OCI-LY7 (cell line): ENCODE measurements around the gene ADAMTS4. TPM values are rescaled to one million over a fixed set of nuclear protein-coding genes. Genes with fewer than 3 reads are reported as not detected.

Source experiments
- BruUV-seq: library from RNA; stranded (reverse); fragments of 400-500 nt; replicated peaks from 2 replicates; lab custom pipeline; 2021; lab: Mats Ljungman, UMichigan
- CTCF ChIA-PET: fragments of 300-600 bp; sonication (Branson Sonifier 250); formaldehyde crosslinking; loops from one replicate; lab custom pipeline; 2022; ENCODE audit warnings: antibody characterized with exemption; ENCODE audit not compliant: unreplicated experiment; lab: Charles Lee
- POLR2A ChIA-PET: fragments of 300-600 bp; sonication (Branson Sonifier 250); formaldehyde crosslinking; loops from one replicate; lab custom pipeline; 2022; ENCODE audit warnings: antibody characterized with exemption; lab: Charles Lee
- DNase-seq: peaks from one replicate; pipeline ENCODE4 v3.0.0-alpha.2; 2015; ENCODE audit warnings: low spot score
- H2AFZ ChIP-seq: fragments of 200-600 bp; sonication (generic), shearing (Covaris generic); 2 replicates; pipeline ENCODE4 v1.6.1; 2014; ENCODE audit warnings: mild to moderate bottlenecking, antibody characterized with exemption, low read length, moderate library complexity
- H3K27ac ChIP-seq: fragments of 200-600 bp; sonication (generic); 2 replicates; pipeline ENCODE4 v1.5.1; 2014; ENCODE audit warnings: mixed run types, low read depth, mild to moderate bottlenecking, moderate library complexity, low read length, inconsistent platforms; ENCODE audit not compliant: poor library complexity, severe bottlenecking
- H3K36me3 ChIP-seq: fragments of 200-600 bp; sonication (generic); 2 replicates; pipeline ENCODE4 v1.6.1; 2014; ENCODE audit warnings: mild to moderate bottlenecking, antibody characterized with exemption, low read length, moderate library complexity, mixed read lengths; ENCODE audit not compliant: insufficient read depth
- H3K4me1 ChIP-seq: fragments of 200-600 bp; sonication (generic); 2 replicates; pipeline ENCODE4 v1.5.1; 2014; ENCODE audit warnings: mild to moderate bottlenecking, low read length; ENCODE audit not compliant: insufficient read depth, poor library complexity, severe bottlenecking
- H3K4me2 ChIP-seq: fragments of 200-600 bp; sonication (generic); 2 replicates; pipeline ENCODE4 v1.6.1; 2014; ENCODE audit warnings: mild to moderate bottlenecking, low read length
- H3K4me3 ChIP-seq: fragments of 200-600 bp; sonication (generic); 2 replicates; pipeline ENCODE4 v1.5.1; 2014; ENCODE audit warnings: mild to moderate bottlenecking, low read depth, low read length; ENCODE audit not compliant: poor library complexity, severe bottlenecking
- H3K79me2 ChIP-seq: fragments of 200-600 bp; sonication (generic); 2 replicates; pipeline ENCODE4 v1.6.1; 2016; ENCODE audit warnings: low read depth, mild to moderate bottlenecking, low read length, moderate library complexity, mixed read lengths; ENCODE audit not compliant: insufficient read depth
- H3K9me2 ChIP-seq: fragments of 200-600 bp; sonication (generic); 2 replicates; pipeline ENCODE4 v1.6.1; 2016; ENCODE audit warnings: mild to moderate bottlenecking, low read length, mixed read lengths; ENCODE audit not compliant: insufficient read depth
- H3K9me3 ChIP-seq: fragments of 200-600 bp; sonication (generic); 2 replicates; pipeline ENCODE4 v1.6.1; 2014; ENCODE audit warnings: mild to moderate bottlenecking, mixed run types, low read length, mixed read lengths
- H4K20me1 ChIP-seq: fragments of 200-600 bp; sonication (generic); 2 replicates; pipeline ENCODE4 v1.6.1; 2014; ENCODE audit warnings: mild to moderate bottlenecking, antibody characterized with exemption, low read length, moderate library complexity, mixed read lengths; ENCODE audit not compliant: insufficient read depth
- EZH2phosphoT487 ChIP-seq: fragments of 200-600 bp; sonication (generic); IDR thresholded peaks from 2 replicates; pipeline ENCODE4 v1.6.1; 2018; ENCODE audit warnings: low read depth, borderline replicate concordance, mild to moderate bottlenecking, mixed run types, antibody characterized with exemption, low read length, moderate library complexity, mixed read lengths
- intact Hi-C: fragments of 100-400 bp; cut with micrococcal nuclease; formaldehyde crosslinking; loops from one replicate; pipeline ENCODE4 v1.10.0; 2022; ENCODE audit not compliant: unreplicated experiment
- total RNA-seq, 2 experiments: library from RNA; depleted of rRNA in 1 of 2; stranded (reverse); fragments of >200 nt in 1 of 2; shearing (Covaris generic) in 1 of 2; gene quantifications; 2 replicates each; pipeline ENCODE4 v1.2.3, GENCODE V29; 2014 to 2022
- TF ChIP-seq, protein P1 (sequence below): fragments of 200-600 bp; sonication (generic); conservative IDR thresholded peaks from 2 replicates; pipeline ENCODE4 v1.5.1; 2014; ENCODE audit warnings: mild to moderate bottlenecking, antibody characterized with exemption, low read length, moderate library complexity, mixed read lengths

Gene ADAMTS4
- total RNA-seq, 2 experiments from 2014 or later: 0.03 to 0.15 TPM

DNA sequence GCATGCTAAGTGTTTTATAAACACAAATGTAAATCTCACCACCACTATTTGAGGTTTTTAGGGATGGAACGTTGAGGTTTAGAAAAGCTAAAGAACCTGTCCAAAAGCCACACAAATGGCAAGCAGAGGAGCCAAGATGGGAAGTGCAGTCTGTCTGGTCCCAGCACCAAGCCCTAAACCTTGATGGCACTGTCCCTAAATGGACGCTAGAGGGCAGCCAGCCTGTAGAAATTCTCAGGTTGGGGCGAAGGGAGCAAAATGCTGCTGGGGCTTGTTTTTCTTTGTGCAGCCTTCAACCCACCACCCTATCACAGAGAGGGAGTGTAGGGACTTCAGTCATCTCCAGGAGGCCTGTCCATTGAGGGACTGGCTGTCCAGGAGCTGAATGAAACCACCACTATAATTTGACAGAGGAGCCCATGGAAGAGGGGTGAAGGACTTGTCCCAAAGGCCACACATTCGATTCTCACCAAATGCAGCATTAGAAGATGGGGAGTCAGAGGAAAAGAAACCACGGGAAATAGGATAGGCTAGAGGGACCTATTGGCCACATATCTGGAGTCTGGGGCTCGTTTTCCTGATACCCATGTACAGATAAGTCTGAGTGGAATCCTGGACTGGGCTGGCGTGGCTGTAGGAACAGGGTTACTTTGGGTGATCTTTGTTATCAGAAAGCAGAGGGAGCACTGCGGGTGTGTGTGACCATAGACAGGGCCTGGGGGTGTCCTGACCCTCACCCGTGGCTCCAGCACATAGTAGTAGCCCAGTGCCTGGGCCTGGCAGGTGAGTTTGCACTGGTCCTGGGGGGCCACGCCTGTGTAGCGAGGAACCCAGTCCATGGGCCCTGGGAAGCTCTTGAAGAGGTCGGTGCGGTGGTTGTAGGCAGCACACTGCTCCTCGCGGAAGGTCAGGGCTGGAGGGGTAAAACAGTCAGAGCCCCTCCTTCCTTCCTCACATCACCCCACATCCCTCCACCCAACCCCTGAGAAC, 6.1 kb downstream of the ADAMTS4 start:
- peak; percentile 86 for DNase-seq

DNA sequence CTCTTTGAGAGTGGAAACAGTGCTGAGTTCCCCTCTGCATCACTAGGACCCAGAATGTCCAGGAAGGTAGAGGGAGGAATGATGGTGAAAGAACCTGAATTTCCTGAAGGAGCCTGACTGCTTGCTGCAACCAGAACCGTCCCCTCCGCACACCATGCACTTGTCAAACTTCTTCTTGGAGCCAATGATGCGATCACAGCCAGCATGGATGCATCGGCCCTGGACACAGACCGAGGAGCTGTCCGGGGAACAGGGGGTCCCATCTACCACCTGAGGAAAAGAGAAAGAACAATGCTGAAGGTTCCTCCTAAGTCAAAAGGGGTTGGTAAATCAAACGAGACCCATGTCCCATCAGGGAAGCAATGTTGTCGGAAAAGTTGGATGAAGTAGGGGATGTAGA, 6.9 kb downstream of the ADAMTS4 start:
- peaks cover 36% of the 10 kb centered on the region for H3K4me1 ChIP-seq
- H2AFZ ChIP-seq: peak overlapping the region; percentile 70; the same call in 1 of the 2 replicates
- H4K20me1 ChIP-seq: no peaks in the 10 kb centered on the region
- ChIA-PET CTCF (interaction anchor here (1.0 to 1.9 kb wide), 5 partner anchors 10 to 190 kb away, joined by 3 to 10 read pairs (median 5); partner anchors contain the start of genes NDUFS2 and TOMM40L), POLR2A (interaction anchor here (0.5 to 2.2 kb wide), 9 partner anchors 9 to 193 kb away, joined by 3 to 5 read pairs (median 4); partner anchors contain the start of genes B4GALT3 and TOMM40L)
- H3K4me3 ChIP-seq: no peak overlapping the region
- no peaks in the 10 kb centered on the region for H3K36me3 ChIP-seq
- BruUV-seq: no TSS peak
- no peaks in the 10 kb centered on the region for H3K9me2 ChIP-seq
- no peaks in the 10 kb centered on the region for H3K9me3 ChIP-seq
- TF ChIP-seq, protein P1, sequence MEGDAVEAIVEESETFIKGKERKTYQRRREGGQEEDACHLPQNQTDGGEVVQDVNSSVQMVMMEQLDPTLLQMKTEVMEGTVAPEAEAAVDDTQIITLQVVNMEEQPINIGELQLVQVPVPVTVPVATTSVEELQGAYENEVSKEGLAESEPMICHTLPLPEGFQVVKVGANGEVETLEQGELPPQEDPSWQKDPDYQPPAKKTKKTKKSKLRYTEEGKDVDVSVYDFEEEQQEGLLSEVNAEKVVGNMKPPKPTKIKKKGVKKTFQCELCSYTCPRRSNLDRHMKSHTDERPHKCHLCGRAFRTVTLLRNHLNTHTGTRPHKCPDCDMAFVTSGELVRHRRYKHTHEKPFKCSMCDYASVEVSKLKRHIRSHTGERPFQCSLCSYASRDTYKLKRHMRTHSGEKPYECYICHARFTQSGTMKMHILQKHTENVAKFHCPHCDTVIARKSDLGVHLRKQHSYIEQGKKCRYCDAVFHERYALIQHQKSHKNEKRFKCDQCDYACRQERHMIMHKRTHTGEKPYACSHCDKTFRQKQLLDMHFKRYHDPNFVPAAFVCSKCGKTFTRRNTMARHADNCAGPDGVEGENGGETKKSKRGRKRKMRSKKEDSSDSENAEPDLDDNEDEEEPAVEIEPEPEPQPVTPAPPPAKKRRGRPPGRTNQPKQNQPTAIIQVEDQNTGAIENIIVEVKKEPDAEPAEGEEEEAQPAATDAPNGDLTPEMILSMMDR: no peak
- TF ChIP-seq EZH2phosphoT487: no peak
- no peak for DNase-seq
- intact Hi-C loops: loop anchor here (1.0 to 5.0 kb wide), 3 partner anchors 33 to 190 kb away; no protein-coding TSS in a partner anchor
- H3K4me2 ChIP-seq: no peak overlapping the region
- H3K27ac ChIP-seq: no peak overlapping the region
- H3K79me2 ChIP-seq: no peaks in the 10 kb centered on the region

More for the DNA sequence above, 6.1 kb downstream of the ADAMTS4 start:
- Histone ChIP-seq H3K79me2 (no peaks in the 10 kb centered on the region), H4K20me1 (no peaks in the 10 kb centered on the region), H3K9me3 (no peaks in the 10 kb centered on the region), H2AFZ (peak overlapping the region; percentile 70), H3K36me3 (no peaks in the 10 kb centered on the region), H3K4me1 (peaks cover 28% of the 10 kb centered on the region), H3K9me2 (no peaks in the 10 kb centered on the region), H3K27ac (no peak overlapping the region), H3K4me2 (no peak overlapping the region), H3K4me3 (no peak overlapping the region)
- intact Hi-C loops: loop anchor here (1.0 to 5.0 kb wide), 3 partner anchors 33 to 190 kb away; no protein-coding TSS in a partner anchor
- ChIA-PET POLR2A (interaction anchor here (0.5 to 2.2 kb wide), 6 partner anchors 15 to 192 kb away, joined by 3 to 5 read pairs (median 4); partner anchors contain the start of gene B4GALT3), CTCF (interaction anchor here (1.0 to 1.9 kb wide), 3 partner anchors 10 to 189 kb away, joined by 3 to 10 read pairs (median 4); partner anchors contain the start of genes NDUFS2 and TOMM40L)
- TF ChIP-seq, protein P1: peak; percentile 96
- TF ChIP-seq EZH2phosphoT487: no peak
- BruUV-seq: no TSS peak
